Measurements from ENCODE around the gene AGPAT2. TPM values are rescaled to one million over a fixed set of nuclear protein-coding genes. Genes with fewer than 3 reads are reported as not detected.

AGPAT2 gene
- polyA plus RNA-seq, 1 of the 3 experiments (the other 2 are of a cell fraction): 46.8 TPM

GRCh38 chr9:136655536-136656182, 31.6 kb downstream of the AGPAT2 start:
- no peaks in the 10 kb centered on the region for H4K20me1 ChIP-seq (ENCODE audit: insufficient read depth)
- no peak overlapping the region for H3K4me3 ChIP-seq (ENCODE audit: low read depth in 2 of 2, low read length in 1 of 2)
- H3K36me3 ChIP-seq (replicated peaks in 1 of 2; ENCODE audit: control insufficient read depth in 1 of 2, insufficient read depth in 2 of 2, low read length in 1 of 2): no peaks in the 10 kb centered on the region
- peak overlapping the region; percentile 96 for H2AFZ ChIP-seq (ENCODE audit: low read depth)
- H3K79me2 ChIP-seq (ENCODE audit: insufficient read depth): no peaks in the 10 kb centered on the region
- peaks cover 5 to 11% of the 10 kb centered on the region in 2 experiments; a peak in 2 of 4 replicates for H3K4me1 ChIP-seq (ENCODE audit: control insufficient read depth in 1 of 2, insufficient read depth in 2 of 2, low read depth in 1 of 2, low read length in 1 of 2)
- H3K9ac ChIP-seq: no peak overlapping the region
- WGBS (ENCODE audit: low lambda C conversion rate): 24% methylated on average over 4 of the region's 18 CpGs
- no peaks in the 10 kb centered on the region for H3K27me3 ChIP-seq (ENCODE audit: insufficient read depth)
- ChIA-PET CTCF (interaction anchor here (1.1 to 3.1 kb wide), 5 partner anchors 9 to 171 kb away, joined by 4 to 26 read pairs (median 11); no protein-coding TSS in a partner anchor), POLR2A (no interaction called here)
- H3K4me2 ChIP-seq: no peak overlapping the region
- no peaks in the 10 kb centered on the region for H3F3A ChIP-seq (replicated peaks; ENCODE audit: insufficient read depth)
- DNase-seq: no peak
- peak overlapping the region in 1 of 2 experiments; percentile 60; a peak in 2 of 4 replicates for H3K27ac ChIP-seq (ENCODE audit: low read depth in 2 of 2, low read length in 1 of 2)
- H3K9me2 ChIP-seq: no peaks in the 10 kb centered on the region
- TF ChIP-seq CHD2 (IDR thresholded peaks at IDR 0.05; ENCODE audit: low read length, partially characterized antibody) (no peak), CTCF (IDR thresholded peaks at IDR 0.05) (no peak), MAX (IDR thresholded peaks at IDR 0.05; ENCODE audit: low read depth) (no peak)
- H3K9me3 ChIP-seq: no peaks in the 10 kb centered on the region

GRCh38 chr9:136654820-136655535, 32.3 kb downstream of the AGPAT2 start:
- Histone ChIP-seq H2AFZ (ENCODE audit: low read depth) (no peak overlapping the region), H3K27ac (ENCODE audit: low read depth in 2 of 2, low read length in 1 of 2) (no peak overlapping the region), H3K4me2 (no peak overlapping the region), H3K9ac (no peak overlapping the region), H3K79me2 (ENCODE audit: insufficient read depth) (no peaks in the 10 kb centered on the region), H3K9me3 (no peaks in the 10 kb centered on the region), H3K4me3 (ENCODE audit: low read depth in 2 of 2, low read length in 1 of 2) (no peak overlapping the region), H4K20me1 (ENCODE audit: insufficient read depth) (no peaks in the 10 kb centered on the region), H3F3A (replicated peaks; ENCODE audit: insufficient read depth) (no peaks in the 10 kb centered on the region), H3K27me3 (ENCODE audit: insufficient read depth) (no peaks in the 10 kb centered on the region), H3K4me1 (ENCODE audit: control insufficient read depth in 1 of 2, insufficient read depth in 2 of 2, low read depth in 1 of 2, low read length in 1 of 2) (peaks cover 5 to 11% of the 10 kb centered on the region in 2 experiments; a peak in 2 of 4 replicates), H3K9me2 (no peaks in the 10 kb centered on the region), H3K36me3 (replicated peaks in 1 of 2; ENCODE audit: control insufficient read depth in 1 of 2, insufficient read depth in 2 of 2, low read length in 1 of 2) (no peaks in the 10 kb centered on the region)
- ChIA-PET CTCF (interaction anchor here (1.2 to 3.1 kb wide), 3 partner anchors 9 to 18 kb away, joined by 3 to 26 read pairs (median 4); no protein-coding TSS in a partner anchor), POLR2A (no interaction called here)
- 71% methylated on average over 7 of the region's 15 CpGs for WGBS (ENCODE audit: low lambda C conversion rate)
- TF ChIP-seq IRF3 (IDR thresholded peaks at IDR 0.05; ENCODE audit: low read depth, low read length) (no peak), TAF1 (IDR thresholded peaks at IDR 0.05; ENCODE audit: borderline replicate concordance, low read depth, low read length) (no peak), YY1 (IDR thresholded peaks at IDR 0.05; ENCODE audit: low read depth) (no peak), USF1 (IDR thresholded peaks at IDR 0.05; ENCODE audit: borderline replicate concordance, low read depth) (no peak), RCOR1 (IDR thresholded peaks at IDR 0.05; ENCODE audit: low read length) (no peak), TCF12 (IDR thresholded peaks at IDR 0.05) (no peak), RAD21 (IDR thresholded peaks at IDR 0.05; ENCODE audit: low read length) (no peak), NFIC (IDR thresholded peaks at IDR 0.05; ENCODE audit: borderline replicate concordance) (no peak), NRF1 (IDR thresholded peaks at IDR 0.05; ENCODE audit: low read depth, low read length) (no peak), USF2 (IDR thresholded peaks at IDR 0.05; ENCODE audit: borderline replicate concordance, low read depth, low read length) (no peak), MXI1 (IDR thresholded peaks at IDR 0.05; ENCODE audit: low read depth, low read length) (no peak)
- DNase-seq: no peak
